ENCODE data around the gene ABITRAM. TPM values are rescaled to one million over a fixed set of nuclear protein-coding genes. Genes with fewer than 3 reads are reported as not detected.

The ABITRAM gene
- total and polyA plus RNA-seq, 2 of the 13 experiments (the other 11 are each of a cell fraction or from before 2014, with no cell fraction given): 10.2 to 21.6 TPM

DNA sequence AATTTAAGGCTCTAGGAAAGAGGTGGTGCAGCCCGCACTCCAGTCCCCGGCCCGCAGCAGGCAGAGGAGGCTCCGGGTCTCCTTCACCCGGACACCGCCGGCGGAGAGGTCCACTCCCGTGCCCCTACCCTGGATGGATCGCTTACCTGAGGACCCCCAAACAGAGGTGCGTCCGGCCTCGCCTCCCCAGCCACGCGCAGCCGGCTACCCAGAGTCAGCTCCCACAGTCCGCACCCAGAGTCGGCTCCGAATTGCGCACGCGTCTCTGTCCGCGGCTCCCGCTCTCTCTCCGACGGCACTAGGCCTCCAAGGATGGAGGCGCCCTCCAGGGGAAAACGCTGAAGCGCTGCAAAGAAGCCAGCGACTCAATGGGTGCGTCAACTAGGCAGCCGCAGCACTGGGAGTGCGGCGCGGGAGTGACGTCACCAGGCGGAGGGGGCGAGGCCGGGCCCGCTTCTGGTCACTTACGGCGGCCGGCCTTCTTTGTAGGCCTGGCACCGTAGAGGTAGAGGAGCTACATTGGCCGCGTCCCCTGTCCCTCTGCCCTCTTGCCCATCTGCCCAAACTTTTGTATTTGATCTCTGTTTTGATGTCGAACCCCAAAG is 380 bp upstream of the ABITRAM start, which contains the start of gene ELP1 (continued):
- TF ChIP-seq, protein P1, sequence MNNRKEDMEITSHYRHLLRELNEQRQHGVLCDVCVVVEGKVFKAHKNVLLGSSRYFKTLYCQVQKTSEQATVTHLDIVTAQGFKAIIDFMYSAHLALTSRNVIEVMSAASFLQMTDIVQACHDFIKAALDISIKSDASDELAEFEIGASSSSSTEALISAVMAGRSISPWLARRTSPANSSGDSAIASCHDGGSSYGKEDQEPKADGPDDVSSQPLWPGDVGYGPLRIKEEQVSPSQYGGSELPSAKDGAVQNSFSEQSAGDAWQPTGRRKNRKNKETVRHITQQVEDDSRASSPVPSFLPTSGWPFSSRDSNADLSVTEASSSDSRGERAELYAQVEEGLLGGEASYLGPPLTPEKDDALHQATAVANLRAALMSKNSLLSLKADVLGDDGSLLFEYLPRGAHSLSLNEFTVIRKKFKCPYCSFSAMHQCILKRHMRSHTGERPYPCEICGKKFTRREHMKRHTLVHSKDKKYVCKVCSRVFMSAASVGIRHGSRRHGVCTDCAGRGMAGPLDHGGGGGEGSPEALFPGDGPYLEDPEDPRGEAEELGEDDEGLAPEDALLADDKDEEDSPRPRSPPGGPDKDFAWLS (CRISPR knock-in tag; IDR thresholded peaks at IDR 0.05; ENCODE audit: borderline replicate concordance): peak; percentile 77; the same call in 1 of the 2 replicates
- TF ChIP-seq ZMAT3 (CRISPR knock-in tag; conservative IDR thresholded peaks at IDR 0.05): peak; percentile 77; the same call in 1 of the 2 replicates
- TF ChIP-seq FOXA1 (IDR thresholded peaks at IDR 0.05): no peak
- peak; percentile 45 for TF ChIP-seq FOXA1 (CRISPR knock-in tag; IDR thresholded peaks at IDR 0.05)
- TF ChIP-seq ZNF784 (CRISPR knock-in tag; IDR thresholded peaks at IDR 0.05; ENCODE audit: borderline replicate concordance): peak; percentile 22; the same call in 1 of the 2 replicates
- TF ChIP-seq HOMEZ (CRISPR knock-in tag; IDR thresholded peaks at IDR 0.05; ENCODE audit: low read depth): 0 out of 2 replicates have a peak, but pooled peaks have one; percentile 30
- TF ChIP-seq, protein P2, sequence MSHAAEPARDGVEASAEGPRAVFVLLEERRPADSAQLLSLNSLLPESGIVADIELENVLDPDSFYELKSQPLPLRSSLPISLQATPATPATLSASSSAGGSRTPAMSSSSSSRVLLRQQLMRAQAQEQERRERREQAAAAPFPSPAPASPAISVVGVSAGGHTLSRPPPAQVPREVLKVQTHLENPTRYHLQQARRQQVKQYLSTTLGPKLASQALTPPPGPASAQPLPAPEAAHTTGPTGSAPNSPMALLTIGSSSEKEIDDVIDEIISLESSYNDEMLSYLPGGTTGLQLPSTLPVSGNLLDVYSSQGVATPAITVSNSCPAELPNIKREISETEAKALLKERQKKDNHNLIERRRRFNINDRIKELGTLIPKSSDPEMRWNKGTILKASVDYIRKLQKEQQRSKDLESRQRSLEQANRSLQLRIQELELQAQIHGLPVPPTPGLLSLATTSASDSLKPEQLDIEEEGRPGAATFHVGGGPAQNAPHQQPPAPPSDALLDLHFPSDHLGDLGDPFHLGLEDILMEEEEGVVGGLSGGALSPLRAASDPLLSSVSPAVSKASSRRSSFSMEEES (CRISPR knock-in tag; IDR thresholded peaks at IDR 0.05): no peak; the same call in 1 of the 2 replicates
- TF ChIP-seq SUZ12 (IDR thresholded peaks at IDR 0.05; ENCODE audit: low read depth, low read length): no peak
- no peak for TF ChIP-seq ZNF44 (CRISPR knock-in tag; IDR thresholded peaks at IDR 0.05)
- TF ChIP-seq JUN (CRISPR knock-in tag; IDR thresholded peaks at IDR 0.05): peak; percentile 93
- TF ChIP-seq KAT8 (CRISPR knock-in tag; IDR thresholded peaks at IDR 0.05): peak; percentile 90
- no peak for TF ChIP-seq ZNF83 (CRISPR knock-in tag; IDR thresholded peaks at IDR 0.05; ENCODE audit: borderline replicate concordance)
- 0 out of 2 replicates have a peak, but pooled peaks have one; percentile 49 for TF ChIP-seq HES4 (CRISPR knock-in tag; IDR thresholded peaks at IDR 0.05; ENCODE audit: borderline replicate concordance)
- TF ChIP-seq, protein P3, sequence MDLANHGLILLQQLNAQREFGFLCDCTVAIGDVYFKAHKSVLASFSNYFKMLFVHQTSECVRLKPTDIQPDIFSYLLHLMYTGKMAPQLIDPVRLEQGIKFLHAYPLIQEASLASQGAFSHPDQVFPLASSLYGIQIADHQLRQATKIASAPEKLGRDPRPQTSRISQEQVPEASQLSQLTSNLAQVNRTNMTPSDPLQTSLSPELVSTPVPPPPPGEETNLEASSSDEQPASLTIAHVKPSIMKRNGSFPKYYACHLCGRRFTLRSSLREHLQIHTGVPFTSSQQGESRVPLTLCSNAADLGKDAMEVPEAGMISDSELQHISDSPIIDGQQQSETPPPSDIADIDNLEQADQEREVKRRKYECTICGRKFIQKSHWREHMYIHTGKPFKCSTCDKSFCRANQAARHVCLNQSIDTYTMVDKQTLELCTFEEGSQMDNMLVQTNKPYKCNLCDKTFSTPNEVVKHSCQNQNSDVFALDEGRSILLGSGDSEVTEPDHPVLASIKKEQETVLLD (CRISPR knock-in tag; IDR thresholded peaks at IDR 0.05; ENCODE audit: low read depth): peak; percentile 59; the same call in 1 of the 2 replicates
- peak; percentile 59 for TF ChIP-seq ZNF501 (CRISPR knock-in tag; IDR thresholded peaks at IDR 0.05)
- TF ChIP-seq, protein P4, sequence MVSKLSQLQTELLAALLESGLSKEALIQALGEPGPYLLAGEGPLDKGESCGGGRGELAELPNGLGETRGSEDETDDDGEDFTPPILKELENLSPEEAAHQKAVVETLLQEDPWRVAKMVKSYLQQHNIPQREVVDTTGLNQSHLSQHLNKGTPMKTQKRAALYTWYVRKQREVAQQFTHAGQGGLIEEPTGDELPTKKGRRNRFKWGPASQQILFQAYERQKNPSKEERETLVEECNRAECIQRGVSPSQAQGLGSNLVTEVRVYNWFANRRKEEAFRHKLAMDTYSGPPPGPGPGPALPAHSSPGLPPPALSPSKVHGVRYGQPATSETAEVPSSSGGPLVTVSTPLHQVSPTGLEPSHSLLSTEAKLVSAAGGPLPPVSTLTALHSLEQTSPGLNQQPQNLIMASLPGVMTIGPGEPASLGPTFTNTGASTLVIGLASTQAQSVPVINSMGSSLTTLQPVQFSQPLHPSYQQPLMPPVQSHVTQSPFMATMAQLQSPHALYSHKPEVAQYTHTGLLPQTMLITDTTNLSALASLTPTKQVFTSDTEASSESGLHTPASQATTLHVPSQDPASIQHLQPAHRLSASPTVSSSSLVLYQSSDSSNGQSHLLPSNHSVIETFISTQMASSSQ (IDR thresholded peaks at IDR 0.05; ENCODE audit: low read depth): no peak
- TF ChIP-seq, protein P4 (CRISPR knock-in tag; IDR thresholded peaks at IDR 0.05; ENCODE audit: borderline replicate concordance): peak; percentile 54; the same call in 1 of the 2 replicates
